Hypothalamus (tissue), 51 donors: ENCODE results near the gene SYCP2.

Source experiments
- DNase-seq, 51 donors: peaks; one replicate each; lab custom pipeline; 2025; lab: John Stamatoyannopoulos, UW

SYCP2 gene

GRCh38 chr20:59848182-59848581 is 85.3 kb downstream of the SYCP2 start:
- DNase-seq = no peak

- DNase-seq = no peak
These were observed 88.0 kb downstream of the SYCP2 start for GRCh38 chr20:59845472-59845871.

- DNase-seq = no peak
These were observed 94.0 kb downstream of the SYCP2 start for GRCh38 chr20:59839400-59839799.

- no peak for DNase-seq
These were observed 95.6 kb downstream of the SYCP2 start for GRCh38 chr20:59837623-59838394.

- DNase-seq = no peak
These were observed 96.7 kb downstream of the SYCP2 start for GRCh38 chr20:59836767-59837166.

DNA sequence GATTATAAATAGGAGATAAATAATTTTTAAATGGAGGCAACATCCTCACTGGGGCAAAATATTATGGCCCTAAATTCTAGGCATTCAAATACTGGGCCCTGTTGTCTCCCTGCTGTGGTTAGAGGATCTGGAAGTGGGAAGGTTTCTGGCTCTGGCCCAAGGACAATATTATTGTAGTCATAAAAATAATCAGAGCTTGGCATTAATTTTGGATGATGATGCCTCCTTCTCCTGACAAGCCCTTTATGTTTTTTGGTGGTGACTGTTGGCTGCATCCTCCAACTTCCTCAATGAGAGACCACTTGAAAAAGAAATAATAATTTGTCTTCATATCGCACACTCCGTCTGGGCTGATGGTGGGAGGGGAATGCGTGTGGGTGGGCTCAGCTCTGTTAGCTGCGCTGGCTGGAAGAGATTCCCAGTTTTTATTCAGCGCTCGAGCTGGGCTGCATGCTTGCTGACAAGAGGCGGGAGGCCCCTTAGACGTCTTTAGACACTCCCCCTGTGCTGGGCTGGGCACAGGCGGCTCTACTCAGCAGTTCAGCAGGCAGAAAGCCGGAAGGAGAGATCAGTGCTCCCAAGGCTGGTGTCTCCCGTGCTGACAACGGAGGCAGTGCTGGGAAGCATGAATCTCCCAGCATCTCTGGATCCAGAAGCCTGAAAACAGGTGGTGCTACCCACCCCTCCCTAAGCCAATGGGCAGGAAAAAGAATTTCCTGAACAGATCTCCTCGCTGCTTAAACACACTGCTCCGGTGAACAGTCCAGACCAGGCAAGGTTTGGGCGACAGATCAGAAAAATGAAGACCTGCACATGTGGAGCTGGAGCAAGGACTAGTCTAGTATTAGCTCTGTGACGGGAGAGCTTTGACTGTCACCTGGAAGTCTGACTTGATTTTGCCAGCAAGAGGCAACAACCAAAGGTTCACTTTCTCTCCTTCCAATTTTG is 97.7 kb downstream of the SYCP2 start:
- peak in 30 of 51 donors; percentile 23 to 81 (median 56) for DNase-seq

GRCh38 chr20:59835057-59835447 is 98.4 kb downstream of the SYCP2 start:
- DNase-seq = peak in 1 of 51 donors; percentile 52

- DNase-seq = no peak
These were observed 100.8 kb downstream of the SYCP2 start for GRCh38 chr20:59832406-59833363.

DNA sequence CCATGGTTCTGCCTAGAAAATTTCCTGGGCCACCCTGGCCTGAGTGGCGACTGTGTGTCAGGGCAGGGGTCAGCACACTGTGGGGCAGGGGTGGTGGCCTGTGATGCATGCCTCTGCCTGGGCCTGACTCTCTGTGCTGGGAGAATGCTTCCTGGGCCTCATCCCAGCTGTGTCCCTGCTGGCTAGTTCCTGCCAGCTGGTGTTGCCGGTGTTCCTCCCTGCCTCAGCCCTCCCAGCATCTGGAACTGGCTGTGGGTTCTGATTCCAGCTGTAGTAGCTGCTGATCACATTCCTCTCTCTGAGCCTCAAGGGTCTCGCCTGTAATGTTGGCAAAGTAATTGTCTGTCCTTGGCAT is 101.5 kb downstream of the SYCP2 start:
- DNase-seq = no peak

DNA sequence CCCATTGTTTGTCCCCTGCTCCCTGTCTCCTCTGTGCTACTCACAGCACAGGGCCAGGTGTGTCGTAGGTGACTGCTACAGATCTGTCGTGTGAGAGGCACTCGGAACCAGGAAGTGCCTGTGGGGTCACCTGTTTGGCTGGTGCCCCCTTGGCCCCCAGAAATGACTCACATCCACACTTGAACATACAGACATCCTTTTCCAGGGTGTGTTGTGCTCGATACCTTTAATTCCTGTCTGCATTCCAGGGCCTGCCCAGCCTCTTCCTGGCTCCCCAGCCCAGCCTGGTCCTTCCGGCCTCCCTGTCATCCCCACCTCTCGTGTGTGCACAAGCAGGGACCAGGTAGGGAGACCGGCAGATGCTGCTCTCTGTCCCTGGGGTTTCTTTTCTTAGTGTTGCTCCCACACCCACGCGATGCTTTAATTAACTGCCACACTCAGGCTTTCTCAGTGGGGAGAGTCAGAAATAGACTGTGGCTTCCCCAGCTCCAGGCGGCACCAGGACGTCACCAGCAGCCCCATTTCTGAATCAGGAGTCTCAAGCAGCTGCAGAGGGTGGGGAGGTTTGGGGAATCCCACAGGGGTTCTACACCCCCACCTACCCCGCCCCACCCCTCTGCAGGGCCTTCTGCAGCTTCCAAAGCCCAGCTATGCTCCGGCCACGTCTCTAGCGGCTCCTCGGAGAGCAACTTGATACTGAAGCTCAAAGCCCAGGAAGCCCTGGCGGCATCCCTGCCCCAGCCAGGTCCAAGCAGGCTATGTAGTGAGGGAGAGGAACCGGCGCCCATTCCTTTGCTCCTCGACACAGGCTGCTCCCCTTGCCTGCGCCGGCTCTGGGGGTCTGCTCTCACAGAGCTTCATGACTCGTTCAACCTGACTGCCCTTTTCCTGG is 102.2 kb downstream of the SYCP2 start:
- DNase-seq = peak in 2 of 51 donors; percentile 11 to 47

DNA sequence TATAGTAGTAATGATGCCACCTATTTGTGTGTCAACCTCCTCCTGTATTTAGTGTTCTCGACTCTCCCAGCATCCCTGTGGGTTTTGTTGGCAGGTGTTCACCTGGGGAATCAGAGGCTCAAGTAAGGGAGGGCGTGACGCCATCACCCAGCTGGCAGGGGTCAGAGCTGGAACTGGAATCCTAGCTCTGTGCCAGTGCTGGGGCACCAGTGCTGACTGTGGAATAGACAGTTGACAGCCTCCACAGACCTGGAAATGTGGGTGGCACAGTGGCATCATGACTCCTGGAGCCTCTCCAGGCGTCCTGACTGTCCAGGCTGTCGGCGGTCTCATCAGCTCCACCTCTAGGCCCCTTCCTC is 102.8 kb downstream of the SYCP2 start:
- DNase-seq = no peak

- DNase-seq = no peak
These were observed 103.4 kb downstream of the SYCP2 start for GRCh38 chr20:59829786-59830664.

GRCh38 chr20:59829054-59829785 is 104.2 kb downstream of the SYCP2 start:
- DNase-seq = peak in 3 of 51 donors; percentile 36 to 82 (median 38)

DNA sequence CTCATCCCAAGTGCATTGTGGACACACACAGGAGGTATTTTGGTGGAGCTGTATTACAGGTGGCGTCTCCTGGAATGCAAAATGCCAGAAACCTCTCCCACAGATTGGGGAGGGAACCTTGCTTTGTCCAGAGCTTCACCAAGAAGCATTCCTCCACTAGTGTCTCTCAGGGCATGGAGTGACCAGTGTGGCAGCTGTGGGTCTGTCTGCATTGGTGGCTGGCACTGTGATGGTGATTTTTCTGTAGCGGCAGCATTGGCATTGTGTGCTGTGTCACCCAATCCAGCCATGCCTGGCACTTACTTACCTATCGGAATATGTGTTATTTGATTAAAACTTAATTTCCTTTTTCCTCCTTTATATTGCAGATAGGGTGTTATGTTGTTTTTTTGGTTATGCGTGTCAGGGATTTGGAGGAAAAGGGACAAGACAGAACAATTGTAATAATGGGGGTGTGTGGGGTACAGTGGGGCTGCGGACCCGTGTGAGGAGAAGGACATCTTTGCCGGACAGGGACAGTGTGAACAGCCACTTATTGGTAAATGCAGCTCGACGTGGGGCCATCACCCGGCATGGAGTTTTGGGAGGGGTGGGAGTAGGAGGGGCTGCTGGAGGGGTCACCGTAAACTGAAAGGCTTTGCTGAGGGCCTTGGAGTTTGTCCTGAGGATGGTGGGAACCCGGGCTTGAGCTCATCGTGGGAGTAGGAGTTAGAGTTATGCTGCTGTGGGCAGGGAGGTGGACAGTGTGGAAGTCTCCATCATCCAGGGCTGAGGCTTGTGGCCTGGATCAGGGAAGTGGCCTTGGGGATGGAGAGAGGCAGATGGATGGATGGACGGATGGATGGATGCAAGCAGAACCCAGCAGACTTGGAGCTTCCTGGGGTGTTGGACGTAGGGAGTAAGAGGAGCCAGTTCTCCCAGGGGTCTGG is 105.0 kb downstream of the SYCP2 start:
- no peak for DNase-seq

DNA sequence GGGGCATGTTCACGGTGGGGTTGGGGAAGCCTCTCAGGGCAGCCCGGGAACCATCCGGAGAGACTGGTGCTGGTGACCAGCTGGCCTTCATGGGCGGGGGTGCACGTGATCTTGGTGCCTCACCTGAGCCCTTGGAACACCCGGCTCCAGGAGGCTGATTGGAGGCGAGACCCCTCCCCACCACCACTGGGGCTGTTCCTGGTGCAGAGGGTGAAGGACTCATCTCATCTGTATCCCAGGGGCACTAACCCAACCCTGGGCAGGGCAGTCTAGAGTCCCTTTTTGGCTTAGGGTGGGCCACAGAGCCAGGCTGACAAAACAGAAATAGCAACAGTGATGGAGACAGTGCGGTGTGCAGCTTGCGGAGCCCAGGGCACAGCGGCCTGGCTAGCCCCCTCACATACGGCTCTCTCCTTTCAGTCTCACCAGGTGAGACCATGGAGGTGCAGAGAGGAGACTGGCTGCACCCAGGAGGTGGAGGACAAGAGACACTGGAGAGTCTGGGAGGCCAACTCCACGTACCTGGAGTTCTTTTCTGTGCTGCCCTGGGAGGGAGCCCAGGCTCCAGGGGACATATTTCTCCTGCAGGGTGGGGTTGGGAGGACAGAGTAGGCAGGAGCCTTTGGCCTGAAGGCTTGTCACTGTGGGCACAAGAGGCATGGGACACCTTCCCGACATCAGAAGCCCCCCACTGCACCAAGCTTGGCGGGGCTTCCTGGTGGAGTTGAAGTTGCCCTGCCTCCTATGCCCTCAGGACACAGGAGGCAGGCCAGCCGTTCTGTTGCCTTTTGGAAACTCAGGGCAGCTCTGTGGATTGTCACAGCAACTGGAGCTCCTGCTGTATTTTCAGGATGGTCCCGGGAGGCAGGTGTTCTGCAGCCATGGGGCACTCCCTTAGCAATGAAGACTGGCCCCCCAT is 106.0 kb downstream of the SYCP2 start:
- no peak for DNase-seq
